SK-N-SH treated with all-trans-retinoic acid at 6 μM for 48 hours (cell line): ENCODE results near the gene GAPDHS.

Experiments used
- BACH2 ChIP-seq: fragments of 250-450 bp; sonication (Bioruptor Pico); IDR thresholded peaks from 2 replicates; pipeline ENCODE4 v1.9.0; 2021; ENCODE audit warnings: mild to moderate bottlenecking, borderline replicate concordance
- ESRRG ChIP-seq: fragments of 250-450 bp; sonication (Bioruptor Pico); IDR thresholded peaks from 2 replicates; pipeline ENCODE4 v1.6.1; 2021; ENCODE audit warnings: mild to moderate bottlenecking
- ISL1 ChIP-seq: fragments of 250-450 bp; sonication (Bioruptor Pico); IDR thresholded peaks from 2 replicates; pipeline ENCODE4 v2.1.2; 2022; ENCODE audit warnings: mild to moderate bottlenecking, moderate library complexity
- OSR1 ChIP-seq: fragments of 250-450 bp; sonication (Bioruptor Pico); IDR thresholded peaks from 2 replicates; pipeline ENCODE4 v1.8.0; 2022; ENCODE audit warnings: moderate library complexity, mild to moderate bottlenecking, inconsistent platforms
- PPARA ChIP-seq: fragments of 250-450 bp; sonication (Bioruptor Pico); IDR thresholded peaks from 2 replicates; pipeline ENCODE4 v1.5.0; 2020; ENCODE audit warnings: mild to moderate bottlenecking, borderline replicate concordance
- RARB ChIP-seq: fragments of 250-450 bp; sonication (Bioruptor Pico); IDR thresholded peaks from 2 replicates; pipeline ENCODE4 v1.8.0; 2021; ENCODE audit warnings: mild to moderate bottlenecking, moderate library complexity
- TCF4 ChIP-seq: fragments of 250-450 bp; sonication (Bioruptor Pico); IDR thresholded peaks from 2 replicates; pipeline ENCODE4 v1.8.0; 2021; ENCODE audit warnings: mild to moderate bottlenecking, moderate library complexity, borderline replicate concordance
- TOX ChIP-seq: fragments of 250-450 bp; sonication (Bioruptor Pico); IDR thresholded peaks from 2 replicates; pipeline ENCODE4 v1.8.0; 2021; ENCODE audit warnings: mild to moderate bottlenecking, moderate library complexity, borderline replicate concordance
- ZFP30 ChIP-seq: fragments of 450-650 bp; formaldehyde crosslinking; IDR thresholded peaks from 2 replicates; pipeline ENCODE4 v1.5.0; 2022; ENCODE audit warnings: mild to moderate bottlenecking, moderate library complexity
- ZNF565 ChIP-seq: fragments of 450-650 bp; formaldehyde crosslinking; conservative IDR thresholded peaks from 2 replicates; pipeline ENCODE4 v1.5.0; 2020; ENCODE audit warnings: low read depth, mild to moderate bottlenecking, moderate library complexity
- ZNF70 ChIP-seq: fragments of 450-650 bp; formaldehyde crosslinking; IDR thresholded peaks from 2 replicates; pipeline ENCODE4 v1.5.0; 2020; ENCODE audit warnings: mild to moderate bottlenecking, moderate library complexity
- TF ChIP-seq, protein P1 (sequence below): fragments of 250-450 bp; sonication (Bioruptor Pico); IDR thresholded peaks from 2 replicates; pipeline ENCODE4 v1.8.0; 2020; ENCODE audit warnings: mild to moderate bottlenecking, moderate library complexity, borderline replicate concordance
- TF ChIP-seq, protein P2 (sequence below): fragments of 250-450 bp; sonication (Bioruptor Pico); IDR thresholded peaks from 2 replicates; pipeline ENCODE4 v1.5.1; 2020; ENCODE audit warnings: low read depth, mild to moderate bottlenecking, moderate library complexity
- TF ChIP-seq, protein P3 (sequence below): fragments of 250-450 bp; sonication (Bioruptor Pico); IDR thresholded peaks from 2 replicates; pipeline ENCODE4 v1.5.0; 2020; ENCODE audit warnings: mild to moderate bottlenecking, moderate library complexity

DNA sequence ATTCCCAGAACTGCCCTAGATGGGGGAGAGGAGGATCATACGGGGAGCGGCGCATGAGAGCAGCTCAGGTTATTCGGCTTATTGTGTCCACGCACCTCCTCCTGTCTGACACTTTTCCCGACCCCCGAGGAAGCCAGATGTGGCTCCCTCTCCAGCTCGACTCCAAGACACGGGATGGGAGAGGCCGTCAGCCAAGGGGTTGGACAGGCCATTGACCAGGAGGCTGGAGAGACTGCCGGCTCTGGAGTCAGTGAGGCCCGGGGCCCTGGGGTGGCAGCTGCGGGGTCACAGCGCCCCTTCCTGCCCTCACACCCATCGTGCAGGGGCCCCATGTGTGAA lies 22.7 kb upstream of the GAPDHS start:
- TF ChIP-seq, protein P1, sequence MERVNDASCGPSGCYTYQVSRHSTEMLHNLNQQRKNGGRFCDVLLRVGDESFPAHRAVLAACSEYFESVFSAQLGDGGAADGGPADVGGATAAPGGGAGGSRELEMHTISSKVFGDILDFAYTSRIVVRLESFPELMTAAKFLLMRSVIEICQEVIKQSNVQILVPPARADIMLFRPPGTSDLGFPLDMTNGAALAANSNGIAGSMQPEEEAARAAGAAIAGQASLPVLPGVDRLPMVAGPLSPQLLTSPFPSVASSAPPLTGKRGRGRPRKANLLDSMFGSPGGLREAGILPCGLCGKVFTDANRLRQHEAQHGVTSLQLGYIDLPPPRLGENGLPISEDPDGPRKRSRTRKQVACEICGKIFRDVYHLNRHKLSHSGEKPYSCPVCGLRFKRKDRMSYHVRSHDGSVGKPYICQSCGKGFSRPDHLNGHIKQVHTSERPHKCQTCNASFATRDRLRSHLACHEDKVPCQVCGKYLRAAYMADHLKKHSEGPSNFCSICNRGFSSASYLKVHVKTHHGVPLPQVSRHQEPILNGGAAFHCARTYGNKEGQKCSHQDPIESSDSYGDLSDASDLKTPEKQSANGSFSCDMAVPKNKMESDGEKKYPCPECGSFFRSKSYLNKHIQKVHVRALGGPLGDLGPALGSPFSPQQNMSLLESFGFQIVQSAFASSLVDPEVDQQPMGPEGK (CRISPR knock-in tag) = no peak
- TF ChIP-seq ESRRG (CRISPR knock-in tag) (no peak), ISL1 (CRISPR knock-in tag) (no peak), TOX (CRISPR knock-in tag) (no peak), TCF4 (CRISPR knock-in tag) (no peak), RARB (no peak), ZFP30 (CRISPR knock-in tag) (no peak), BACH2 (CRISPR knock-in tag) (no peak), ZNF565 (CRISPR knock-in tag) (no peak), PPARA (CRISPR knock-in tag) (no peak), OSR1 (CRISPR knock-in tag) (no peak), ZNF70 (CRISPR knock-in tag) (no peak)
- TF ChIP-seq, protein P2, sequence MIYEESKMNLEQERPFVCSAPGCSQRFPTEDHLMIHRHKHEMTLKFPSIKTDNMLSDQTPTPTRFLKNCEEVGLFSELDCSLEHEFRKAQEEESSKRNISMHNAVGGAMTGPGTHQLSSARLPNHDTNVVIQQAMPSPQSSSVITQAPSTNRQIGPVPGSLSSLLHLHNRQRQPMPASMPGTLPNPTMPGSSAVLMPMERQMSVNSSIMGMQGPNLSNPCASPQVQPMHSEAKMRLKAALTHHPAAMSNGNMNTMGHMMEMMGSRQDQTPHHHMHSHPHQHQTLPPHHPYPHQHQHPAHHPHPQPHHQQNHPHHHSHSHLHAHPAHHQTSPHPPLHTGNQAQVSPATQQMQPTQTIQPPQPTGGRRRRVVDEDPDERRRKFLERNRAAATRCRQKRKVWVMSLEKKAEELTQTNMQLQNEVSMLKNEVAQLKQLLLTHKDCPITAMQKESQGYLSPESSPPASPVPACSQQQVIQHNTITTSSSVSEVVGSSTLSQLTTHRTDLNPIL (CRISPR knock-in tag) = no peak
- TF ChIP-seq, protein P3, sequence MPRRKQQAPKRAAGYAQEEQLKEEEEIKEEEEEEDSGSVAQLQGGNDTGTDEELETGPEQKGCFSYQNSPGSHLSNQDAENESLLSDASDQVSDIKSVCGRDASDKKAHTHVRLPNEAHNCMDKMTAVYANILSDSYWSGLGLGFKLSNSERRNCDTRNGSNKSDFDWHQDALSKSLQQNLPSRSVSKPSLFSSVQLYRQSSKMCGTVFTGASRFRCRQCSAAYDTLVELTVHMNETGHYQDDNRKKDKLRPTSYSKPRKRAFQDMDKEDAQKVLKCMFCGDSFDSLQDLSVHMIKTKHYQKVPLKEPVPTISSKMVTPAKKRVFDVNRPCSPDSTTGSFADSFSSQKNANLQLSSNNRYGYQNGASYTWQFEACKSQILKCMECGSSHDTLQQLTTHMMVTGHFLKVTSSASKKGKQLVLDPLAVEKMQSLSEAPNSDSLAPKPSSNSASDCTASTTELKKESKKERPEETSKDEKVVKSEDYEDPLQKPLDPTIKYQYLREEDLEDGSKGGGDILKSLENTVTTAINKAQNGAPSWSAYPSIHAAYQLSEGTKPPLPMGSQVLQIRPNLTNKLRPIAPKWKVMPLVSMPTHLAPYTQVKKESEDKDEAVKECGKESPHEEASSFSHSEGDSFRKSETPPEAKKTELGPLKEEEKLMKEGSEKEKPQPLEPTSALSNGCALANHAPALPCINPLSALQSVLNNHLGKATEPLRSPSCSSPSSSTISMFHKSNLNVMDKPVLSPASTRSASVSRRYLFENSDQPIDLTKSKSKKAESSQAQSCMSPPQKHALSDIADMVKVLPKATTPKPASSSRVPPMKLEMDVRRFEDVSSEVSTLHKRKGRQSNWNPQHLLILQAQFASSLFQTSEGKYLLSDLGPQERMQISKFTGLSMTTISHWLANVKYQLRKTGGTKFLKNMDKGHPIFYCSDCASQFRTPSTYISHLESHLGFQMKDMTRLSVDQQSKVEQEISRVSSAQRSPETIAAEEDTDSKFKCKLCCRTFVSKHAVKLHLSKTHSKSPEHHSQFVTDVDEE (CRISPR knock-in tag) = no peak
